Karpas-422 (cell line): ENCODE measurements around the gene OR2L5. TPM values are rescaled to one million over a fixed set of nuclear protein-coding genes. Genes with fewer than 3 reads are reported as not detected.

Source experiments
- DNase-seq: peaks from one replicate; pipeline ENCODE4 v3.0.0-alpha.2; 2015
- H2AFZ ChIP-seq: fragments of 200-600 bp; sonication (generic); 2 replicates; pipeline ENCODE4 v1.6.1; 2014; ENCODE audit warnings: antibody characterized with exemption, low read length, mixed read lengths
- H3K27ac ChIP-seq: fragments of 200-600 bp; sonication (generic); 2 replicates; pipeline ENCODE4 v1.5.1; 2014; ENCODE audit warnings: mild to moderate bottlenecking, low read length, moderate library complexity
- H3K27me3 ChIP-seq: fragments of 200-600 bp; sonication (generic); 2 replicates; pipeline ENCODE4 v1.6.1; 2014; ENCODE audit warnings: low read length, mixed read lengths
- H3K36me3 ChIP-seq: fragments of 200-600 bp; sonication (generic); 2 replicates; pipeline ENCODE4 v1.6.1; 2014; ENCODE audit warnings: low read length, mixed read lengths; ENCODE audit not compliant: insufficient read depth
- H3K4me1 ChIP-seq: fragments of 200-600 bp; sonication (generic); 2 replicates; pipeline ENCODE4 v1.6.1; 2014; ENCODE audit warnings: mild to moderate bottlenecking, low read length, mixed read lengths
- H3K4me2 ChIP-seq: fragments of 200-600 bp; sonication (generic); 2 replicates; pipeline ENCODE4 v1.6.1; 2014; ENCODE audit warnings: low read length, low read depth, mild to moderate bottlenecking; ENCODE audit not compliant: poor library complexity, severe bottlenecking
- H3K4me3 ChIP-seq: fragments of 200-600 bp; sonication (generic); 2 replicates; pipeline ENCODE4 v1.5.1; 2014; ENCODE audit warnings: mild to moderate bottlenecking, antibody characterized with exemption, low read length, mixed read lengths
- H3K79me2 ChIP-seq: fragments of 200-600 bp; sonication (generic); 2 replicates; pipeline ENCODE4 v1.6.1; 2014; ENCODE audit warnings: mild to moderate bottlenecking, low read length, mixed read lengths
- H3K9ac ChIP-seq: fragments of 200-600 bp; sonication (generic); 2 replicates; pipeline ENCODE4 v1.6.0; 2014; ENCODE audit warnings: low read length
- H3K9me2 ChIP-seq: fragments of 200-600 bp; sonication (generic), shearing (Covaris generic); replicated peaks from 2 replicates; pipeline ENCODE4 v1.6.0; 2014; ENCODE audit warnings: mild to moderate bottlenecking, low read length, moderate library complexity; ENCODE audit not compliant: insufficient read depth
- H3K9me3 ChIP-seq: fragments of 300-700, 200-600 bp; sonication (generic); 2 replicates; pipeline ENCODE4 v1.6.1; 2014; ENCODE audit warnings: low read length, mixed read lengths
- H4K20me1 ChIP-seq: fragments of 200-600 bp; sonication (generic); 2 replicates; pipeline ENCODE4 v1.6.1; 2014; ENCODE audit warnings: mild to moderate bottlenecking, antibody characterized with exemption, low read length, low read depth; ENCODE audit not compliant: insufficient read depth
- small RNA-seq: library from RNA; depleted of rRNA; stranded (forward); fragments of <200 nt; gene quantifications from one replicate; pipeline ENCODE3, GENCODE V24; 2014
- total RNA-seq: library from RNA; depleted of rRNA; stranded (reverse); fragments of >200 nt; shearing (Covaris generic); gene quantifications from 2 replicates; pipeline ENCODE4 v1.2.3, GENCODE V29; 2014; ENCODE audit warnings: low replicate concordance; rRNA removed

Gene OR2L5
- total RNA-seq, 1 experiment from 2014 or later = 0.19 TPM

- H2AFZ ChIP-seq = no peak overlapping the region
These were observed 52.1 kb downstream of the OR2L5 start for GRCh38 chr1:248065604-248066003.

More at GRCh38 chr1:248065604-248066003, 52.1 kb downstream of the OR2L5 start:
- H4K20me1 ChIP-seq = no peaks in the 10 kb centered on the region
- no peaks in the 10 kb centered on the region for H3K9me2 ChIP-seq
- H3K4me1 ChIP-seq = no peaks in the 10 kb centered on the region
- no peak overlapping the region for H3K4me3 ChIP-seq
- H3K27me3 ChIP-seq = no peaks in the 10 kb centered on the region
- no peak overlapping the region for H3K27ac ChIP-seq
- peaks cover 4% of the 10 kb centered on the region; the same call in 1 of the 2 replicates for H3K9me3 ChIP-seq
- no peak overlapping the region for H3K4me2 ChIP-seq
- DNase-seq = no peak
- no peak overlapping the region for H3K9ac ChIP-seq
- no peaks in the 10 kb centered on the region for H3K36me3 ChIP-seq
- H3K79me2 ChIP-seq = no peaks in the 10 kb centered on the region

Small RNAs within 50 kb of the gene (small RNA-seq; reads per million reads assigned to genes)
- gene RF00019 = not detected

Other genes starting within 250 kb of the OR2L5 start
- not detected in 2 replicates for gene OR14A16, start 189.5 kb upstream of the OR2L5 start, total RNA-seq
- gene OR11L1, start 171.8 kb upstream of the OR2L5 start, total RNA-seq = not detected in 2 replicates
- gene TRIM58, start 156.5 kb upstream of the OR2L5 start, total RNA-seq = not detected in 2 replicates
- gene OR2W3, start 118.1 kb upstream of the OR2L5 start, total RNA-seq = not detected in 2 replicates
- not detected in 2 replicates for gene OR2T8, start 93.4 kb upstream of the OR2L5 start, total RNA-seq
- gene OR2AJ1, start 88.8 kb upstream of the OR2L5 start, total RNA-seq = not detected in 2 replicates
- gene OR2L8, start 64.8 kb upstream of the OR2L5 start, total RNA-seq = not detected in 2 replicates
- gene OR2AK2, start 48.4 kb upstream of the OR2L5 start, total RNA-seq = 0.22 TPM in 1 of 2 replicates, not detected in the other
- gene OR2L2, start 16.4 kb downstream of the OR2L5 start, total RNA-seq = 0.07 TPM in 1 of 2 replicates, not detected in the other
- not detected in 2 replicates for gene OR2L3, start 33.2 kb downstream of the OR2L5 start, total RNA-seq
- gene OR2L13, start 81.5 kb downstream of the OR2L5 start, total RNA-seq = not detected in 2 replicates
- gene OR2M5, start 131.5 kb downstream of the OR2L5 start, total RNA-seq = not detected in 2 replicates
- gene OR2M2, start 161.2 kb downstream of the OR2L5 start, total RNA-seq = not detected in 2 replicates
- not detected in 2 replicates for gene OR2M3, start 183.6 kb downstream of the OR2L5 start, total RNA-seq
- not detected in 2 replicates for gene OR2M4, start 217.8 kb downstream of the OR2L5 start, total RNA-seq